Smooth muscle cell of trachea (primary cell): ENCODE measurements around the gene ZNF587. TPM values are rescaled to one million over a fixed set of nuclear protein-coding genes. Genes with fewer than 3 reads are reported as not detected.

ENCODE experiments used
- total RNA-seq: library from RNA; depleted of rRNA; stranded (reverse); fragments of >200 nt; gene quantifications from 2 replicates; pipeline ENCODE4 v1.2.1, GENCODE V29; 2014

ZNF587 gene
- total RNA-seq, result 22.3 and 35.3 TPM in 2 replicates

DNA sequence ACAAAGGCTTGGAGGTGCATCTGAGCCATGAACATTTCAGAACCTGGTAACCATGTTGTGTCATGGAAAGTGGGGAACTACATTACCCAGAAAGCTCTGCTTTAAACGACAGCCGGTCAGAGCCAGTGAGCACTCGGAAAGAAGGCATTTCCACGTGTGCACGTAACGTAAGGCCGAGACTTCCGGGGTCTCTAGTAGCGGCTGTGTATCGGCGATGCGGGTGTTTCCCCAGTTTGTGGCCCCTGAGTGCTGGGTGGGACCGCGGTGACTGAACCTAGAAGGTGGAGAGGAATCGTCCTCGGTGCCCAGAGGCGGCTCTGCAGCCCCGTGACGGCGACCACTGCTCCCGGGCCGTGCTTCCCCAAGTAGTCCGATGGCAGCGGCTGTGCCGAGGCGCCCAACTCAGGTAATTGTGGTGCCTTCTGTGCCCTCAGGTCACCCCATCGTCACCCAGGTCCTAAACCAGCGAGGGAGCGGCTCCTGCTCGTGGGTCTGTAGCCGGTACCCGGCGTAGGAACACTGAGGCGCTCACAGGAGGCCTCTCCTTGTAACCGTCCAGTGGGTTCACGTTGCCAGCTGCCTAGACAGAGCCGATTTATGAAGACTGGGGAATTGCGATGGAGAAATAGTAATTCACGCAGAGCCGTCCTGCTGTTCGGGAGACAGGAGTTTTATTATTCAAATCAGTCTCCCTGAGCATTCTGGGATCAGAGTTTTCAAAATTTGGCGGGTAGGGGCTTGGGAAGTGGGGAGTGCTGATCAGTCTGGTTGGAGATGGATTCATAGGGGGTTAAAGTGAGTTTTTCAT is at the start of gene ZNF587:
ZNF587 (plus strand) TSS at position 194 of the 808 bp plus-strand sequence; CDS start at position 374, 180 bp downstream.

GRCh38 chr19:57814505-57815246 is 35.0 kb upstream of the ZNF587 start, which contains the start of gene ZNF552:
Gene ZNF552, minus strand, starts transcription at chr19:57814913. Its CDS starts 170 bp downstream, at chr19:57814743.

DNA sequence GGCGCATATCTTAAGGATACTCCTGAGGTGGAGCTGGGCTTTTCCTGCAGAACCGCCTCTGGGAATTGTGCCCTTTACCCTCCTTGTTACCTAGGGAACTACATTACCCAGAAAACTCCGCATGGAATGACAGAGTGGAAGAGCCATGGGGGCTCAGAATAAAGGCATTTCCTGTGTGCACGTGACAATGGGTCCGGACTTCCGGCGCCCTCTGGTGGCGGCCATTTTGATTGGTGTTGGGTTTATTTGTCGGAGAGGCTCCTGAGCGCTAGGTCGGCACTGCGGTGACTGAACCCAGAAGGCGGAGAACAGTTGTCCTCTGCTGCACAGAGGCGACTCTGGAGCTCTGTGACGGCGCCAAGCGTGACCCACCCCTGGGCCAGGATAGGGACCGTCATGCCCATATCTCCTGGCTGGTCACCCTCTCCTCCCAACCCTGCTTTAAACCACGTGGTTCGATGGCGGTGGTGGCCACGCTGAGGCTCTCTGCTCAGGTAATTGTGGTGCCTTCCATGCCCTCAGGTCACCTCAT is 19.5 kb upstream of the ZNF587 start, which contains the start of gene ZNF587B:
ZNF587B (plus strand) TSS at position 229 of the 532 bp plus-strand sequence; CDS start at position 459, 230 bp downstream.

DNA sequence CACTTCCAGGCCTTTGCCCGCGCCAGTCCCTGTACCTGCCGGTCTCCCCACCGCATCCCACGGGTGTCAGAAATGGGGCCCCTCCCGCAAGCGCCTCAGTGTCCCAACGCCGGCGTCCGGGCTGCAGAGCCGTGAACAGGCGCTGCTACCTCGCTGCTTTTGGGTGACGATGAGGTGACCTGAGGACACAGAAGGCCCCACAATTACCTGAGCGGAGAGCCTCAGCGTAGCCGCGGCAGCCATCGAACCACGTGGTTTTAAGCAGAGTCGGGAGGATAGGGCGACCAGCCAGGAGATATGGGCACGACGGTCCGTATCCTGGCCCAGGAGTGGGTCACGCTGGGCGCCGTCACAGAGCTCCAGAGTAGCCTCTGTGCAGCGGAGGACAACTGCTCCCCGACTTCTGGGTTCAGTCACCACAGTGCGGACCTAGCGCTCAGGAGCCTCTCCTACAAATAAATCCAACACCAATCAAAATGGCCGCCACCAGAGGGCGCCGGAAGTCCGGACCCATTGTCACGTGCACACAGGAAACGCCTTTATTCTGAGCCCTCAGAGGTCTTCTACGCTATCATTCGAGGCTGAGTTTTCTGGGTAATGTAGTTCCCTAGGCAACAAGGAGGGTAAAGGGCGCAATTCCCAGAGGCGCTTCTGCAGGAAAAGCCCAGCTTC is 39.0 kb downstream of the ZNF587 start, which contains the start of gene ZNF814:
ZNF814 (minus strand) TSS at position 478 of the 672 bp plus-strand sequence; CDS start at position 243, 235 bp downstream.

Other genes with a start within 250 kb of the ZNF587 start
- 2.0 and 4.2 TPM in 2 replicates for gene ZNF530, start 250.0 kb upstream of the ZNF587 start, total RNA-seq
- gene ZNF134, start 235.6 kb upstream of the ZNF587 start, total RNA-seq, result 21.5 and 28.4 TPM in 2 replicates
- gene ZNF211, start 216.7 kb upstream of the ZNF587 start, total RNA-seq, result 12.4 and 12.7 TPM in 2 replicates
- gene ZSCAN4, start 180.9 kb upstream of the ZNF587 start, total RNA-seq, result not detected in 2 replicates
- gene ZNF551, start 167.9 kb upstream of the ZNF587 start, total RNA-seq, result 6.0 and 8.9 TPM in 2 replicates
- 4.9 and 5.3 TPM in 2 replicates for gene ZNF154, start 140.7 kb upstream of the ZNF587 start, total RNA-seq
- gene ZNF671, start 122.2 kb upstream of the ZNF587 start, total RNA-seq, result 13.9 and 15.3 TPM in 2 replicates
- gene ZNF776, start 103.0 kb upstream of the ZNF587 start, total RNA-seq, result 12.4 and 16.0 TPM in 2 replicates
- gene ZNF586, start 80.2 kb upstream of the ZNF587 start, total RNA-seq, result 17.5 and 20.1 TPM in 2 replicates
- 2.8 and 6.8 TPM in 2 replicates for gene ZNF552, start 34.9 kb upstream of the ZNF587 start, total RNA-seq
- gene ZNF587B, start 19.6 kb upstream of the ZNF587 start, total RNA-seq, result 15.7 and 25.2 TPM in 2 replicates
- gene ZNF814, start 39.2 kb downstream of the ZNF587 start, total RNA-seq, result 6.1 and 10.3 TPM in 2 replicates
- gene ZNF417, start 66.7 kb downstream of the ZNF587 start, total RNA-seq, result 23.4 and 25.1 TPM in 2 replicates
- gene ZNF418, start 85.5 kb downstream of the ZNF587 start, total RNA-seq, result 9.4 and 10.3 TPM in 2 replicates
- 3.3 and 6.1 TPM in 2 replicates for gene ZNF256, start 97.8 kb downstream of the ZNF587 start, total RNA-seq
- 0.17 TPM in 1 of 2 replicates, not detected in the other for gene C19orf18, start 124.7 kb downstream of the ZNF587 start, total RNA-seq
- gene ZNF606, start 153.0 kb downstream of the ZNF587 start, total RNA-seq, result 26.1 and 31.6 TPM in 2 replicates
- 0.83 TPM in 1 of 2 replicates, not detected in the other for gene ZSCAN1, start 184.2 kb downstream of the ZNF587 start, total RNA-seq
- gene ZNF135, start 209.4 kb downstream of the ZNF587 start, total RNA-seq, result 6.1 and 8.3 TPM in 2 replicates
- 56.6 and 92.3 TPM in 2 replicates for gene ZSCAN18, start 248.4 kb downstream of the ZNF587 start, total RNA-seq